Fibroblast of peridontal ligament (primary cell): ENCODE measurements around the gene GPR18.
A peak's percentile ranks its signal among the peaks of the same experiment; 100 is the strongest.
"Not testable (repeated sequence)": the region's sequence is repeated elsewhere in the genome, so short reads cannot be mapped to it uniquely, and the experiment has no call there.

Source experiments
- DNase-seq: peaks from one replicate; pipeline ENCODE4 v3.0.0-alpha.2; 2010; ENCODE audit errors: extremely low read depth

The GPR18 gene

DNA sequence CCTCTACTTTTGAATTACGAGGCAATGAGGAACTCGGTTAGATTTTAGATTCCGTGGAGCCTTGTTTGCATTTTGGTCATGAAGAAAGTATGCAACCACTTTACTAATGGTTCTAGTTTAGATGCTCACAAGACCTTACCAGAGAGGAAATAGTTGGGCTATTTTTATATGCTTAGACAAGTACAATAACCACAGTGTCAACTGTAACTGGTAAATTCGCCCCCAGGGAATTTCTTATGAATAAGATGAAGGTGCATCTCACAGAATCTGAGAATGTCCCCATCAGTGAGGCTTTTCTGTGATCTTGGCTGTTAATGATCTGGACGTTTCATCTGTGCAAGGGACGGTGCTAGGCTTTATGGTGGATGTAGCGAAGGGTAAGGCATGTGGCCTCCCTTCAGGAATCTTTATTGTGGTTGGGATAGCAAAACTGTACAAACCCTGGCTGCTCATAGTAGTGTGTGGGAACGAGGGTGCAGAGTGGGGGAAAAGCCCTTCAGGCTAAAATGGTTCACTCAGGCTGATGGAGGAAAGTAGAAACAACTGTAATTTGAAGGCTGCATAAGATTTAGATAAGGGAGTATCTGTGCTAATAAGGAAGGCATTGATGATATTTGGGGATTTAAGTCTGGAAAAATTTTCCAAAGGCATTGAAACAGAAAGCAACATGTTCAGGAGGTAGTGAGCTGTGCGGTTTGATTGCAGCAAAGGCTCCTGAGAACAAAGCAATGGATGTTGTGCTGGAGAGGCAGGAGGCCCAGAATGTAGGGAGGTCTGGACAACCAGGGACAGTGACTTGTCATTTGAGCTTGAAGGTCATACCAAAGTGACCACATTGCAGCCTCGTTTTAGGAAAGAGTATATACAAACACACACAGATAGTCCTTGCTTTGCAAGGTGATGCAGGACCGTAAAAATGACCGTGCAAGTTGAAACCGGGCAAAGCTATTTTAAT lies 29.2 kb downstream of the GPR18 start:
- peak; percentile 83 for DNase-seq

DNA sequence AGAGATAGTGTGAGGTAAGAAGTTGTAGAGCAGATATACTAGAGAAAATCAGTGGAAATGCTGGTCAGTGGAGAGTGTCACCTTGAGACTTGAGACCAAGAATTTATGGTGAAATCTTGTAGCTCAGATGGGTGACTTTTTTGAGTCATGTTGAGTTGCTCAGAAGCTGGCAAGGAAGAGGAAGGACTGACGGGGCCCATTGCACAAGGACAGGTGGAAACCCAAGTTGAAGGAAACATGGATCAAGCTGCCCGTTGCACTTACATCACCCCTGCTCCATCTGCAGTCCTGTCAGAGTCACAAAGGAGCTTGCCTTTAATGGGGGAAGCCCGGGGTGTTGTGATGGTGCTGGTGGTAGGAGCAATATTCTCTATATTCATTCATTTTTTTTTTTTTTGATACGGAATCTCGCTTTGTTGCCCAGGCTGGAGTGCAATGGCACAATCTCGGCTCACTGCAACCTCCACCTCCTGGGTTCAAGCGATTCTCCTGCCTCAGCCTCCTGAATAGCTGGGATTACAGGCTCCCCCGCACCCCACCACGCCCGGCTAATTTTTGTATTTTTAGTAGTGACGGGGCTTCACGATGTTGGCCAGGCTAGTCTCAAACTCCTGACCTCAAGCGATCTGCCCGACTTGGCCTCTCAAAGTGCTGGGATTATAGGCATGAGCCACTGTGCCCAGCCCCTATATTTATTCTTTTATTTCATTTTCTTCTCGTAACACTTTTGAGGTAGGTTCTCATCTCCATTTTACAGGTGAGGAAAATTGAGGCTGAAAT lies 30.1 kb downstream of the GPR18 start:
- no peak for DNase-seq

DNA sequence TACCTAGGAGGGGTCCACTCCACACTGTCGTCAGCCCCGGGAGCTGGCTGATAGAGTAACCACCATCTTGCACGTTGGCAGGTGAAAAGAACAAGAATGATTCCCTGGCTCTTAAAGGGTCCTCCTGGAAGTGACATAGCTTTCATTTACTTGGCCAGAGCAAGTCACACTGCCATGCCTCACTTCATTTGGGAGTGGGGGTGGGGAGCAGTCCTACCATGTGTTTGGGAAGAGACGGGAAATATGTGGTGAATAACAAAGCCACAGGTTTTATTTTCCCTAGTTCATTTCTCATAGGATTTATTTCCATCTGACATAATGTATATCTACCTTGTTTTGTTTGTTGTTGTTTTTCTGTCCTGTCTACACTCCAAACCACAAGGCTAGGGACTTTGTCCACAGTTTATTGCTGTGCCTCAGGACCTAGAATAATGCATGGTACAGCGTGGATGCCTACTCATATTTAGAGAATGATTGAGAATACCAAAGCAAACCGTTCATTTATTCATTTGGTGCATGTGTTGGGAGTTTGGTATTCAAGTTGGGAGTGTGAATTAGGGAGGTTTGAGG lies 30.8 kb downstream of the GPR18 start:
- no peak for DNase-seq

DNA sequence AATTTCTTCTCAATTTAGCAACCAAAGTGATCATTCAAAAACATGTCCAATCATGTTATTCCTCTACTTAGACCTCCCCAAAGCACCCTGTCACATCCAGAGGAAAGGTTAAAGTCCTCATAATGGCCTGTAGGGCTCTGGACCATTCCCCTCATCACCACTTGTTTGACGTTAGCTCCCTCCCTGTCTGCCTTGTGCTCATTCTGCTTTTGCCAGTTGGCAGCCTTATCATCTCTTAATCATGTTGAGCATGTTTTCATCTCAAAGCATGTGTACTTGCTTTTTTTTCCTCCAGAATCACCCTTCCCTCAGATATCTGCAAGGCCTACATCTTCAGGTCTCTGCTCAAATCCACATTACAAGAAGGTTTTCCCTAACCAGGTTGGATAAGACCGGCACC lies 31.7 kb downstream of the GPR18 start:
- no peak for DNase-seq

DNA sequence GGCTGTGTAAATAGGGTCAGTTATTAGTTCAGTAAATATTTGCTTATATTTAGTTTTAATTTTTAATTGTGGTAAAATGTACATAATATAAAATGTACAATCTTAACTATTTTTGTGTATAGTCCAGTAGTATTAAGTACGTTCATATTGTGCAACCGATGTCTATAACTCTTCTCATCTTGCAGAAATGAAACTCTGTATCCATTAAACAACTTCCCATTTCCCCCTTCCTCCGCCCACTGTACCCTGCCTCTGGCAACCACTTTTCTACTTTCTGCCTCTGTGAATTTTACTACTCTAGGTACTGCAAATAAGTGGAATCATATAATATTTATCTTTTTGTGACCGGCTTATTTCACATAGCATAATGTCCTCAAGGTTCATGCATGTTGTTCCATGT lies 33.1 kb downstream of the GPR18 start:
- DNase-seq = no peak

DNA sequence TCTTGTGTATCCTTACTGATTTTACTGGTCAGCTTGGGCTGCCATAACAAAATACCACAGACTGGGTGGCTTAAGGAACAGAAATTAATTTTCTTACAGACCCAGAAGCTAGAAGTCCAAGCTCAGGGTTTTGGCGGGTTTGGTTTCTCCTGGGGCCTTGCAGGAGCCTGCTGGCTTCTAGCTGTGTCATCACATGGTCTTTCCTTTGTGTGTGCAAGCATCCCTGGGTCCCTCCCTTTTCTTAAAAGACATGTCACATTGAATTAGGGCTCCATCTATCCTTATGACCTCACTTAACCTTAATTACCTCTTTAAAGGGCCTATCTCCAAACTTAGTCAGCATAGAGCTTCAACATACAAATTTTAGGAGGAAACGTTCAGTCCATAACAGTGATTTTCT lies 34.2 kb downstream of the GPR18 start:
- no peak for DNase-seq

DNA sequence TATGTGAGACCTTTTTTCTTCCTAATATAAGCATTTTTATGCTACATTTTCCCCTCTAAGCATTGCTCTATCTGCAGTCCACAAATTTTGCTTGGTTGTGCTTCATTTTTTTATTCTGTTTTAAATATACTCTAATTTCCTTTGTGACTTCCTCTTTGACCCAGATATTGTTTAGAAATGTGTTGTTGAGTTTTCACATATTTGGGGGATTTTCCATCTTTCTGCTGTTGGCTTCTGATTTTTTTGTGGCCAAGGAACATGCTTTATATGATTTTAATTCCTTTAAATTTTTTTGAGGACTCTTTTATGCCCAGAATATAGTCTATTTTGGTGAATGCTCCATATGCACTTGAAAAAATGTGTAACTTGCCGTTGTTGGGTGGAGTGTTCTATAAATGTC lies 34.6 kb downstream of the GPR18 start:
- DNase-seq = no peak

DNA sequence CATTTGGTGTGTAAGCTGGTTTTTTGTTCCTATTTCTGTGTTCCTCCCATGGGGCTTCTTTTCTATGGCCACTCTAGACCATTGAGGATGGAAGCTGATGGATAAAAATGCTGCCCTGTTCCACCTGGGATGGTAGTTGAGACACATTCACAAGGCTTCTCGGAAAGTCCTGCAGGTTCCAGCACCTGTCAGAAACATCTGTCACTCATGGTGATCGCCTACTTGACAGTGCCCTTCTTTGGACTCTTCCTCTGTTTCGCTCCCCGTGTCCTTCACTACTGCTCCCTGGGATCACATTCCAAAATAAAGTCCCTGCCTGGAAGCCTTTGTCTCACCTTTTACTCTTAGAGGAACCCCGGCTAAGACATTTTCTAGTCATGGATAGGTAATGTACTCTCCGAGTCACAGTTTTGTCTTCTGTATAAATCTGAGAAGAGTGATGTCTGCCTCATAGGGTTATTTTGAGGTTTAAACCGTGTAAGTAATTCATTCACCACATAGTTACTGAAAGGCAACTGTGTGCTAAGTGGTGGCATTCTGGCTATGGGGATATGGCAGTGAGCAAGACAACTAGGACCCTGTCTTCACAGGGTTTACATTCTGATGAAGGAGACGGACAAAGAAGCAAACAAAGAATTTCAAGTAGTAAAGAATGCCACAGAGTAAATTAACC lies 36.5 kb downstream of the GPR18 start:
- DNase-seq = no peak

DNA sequence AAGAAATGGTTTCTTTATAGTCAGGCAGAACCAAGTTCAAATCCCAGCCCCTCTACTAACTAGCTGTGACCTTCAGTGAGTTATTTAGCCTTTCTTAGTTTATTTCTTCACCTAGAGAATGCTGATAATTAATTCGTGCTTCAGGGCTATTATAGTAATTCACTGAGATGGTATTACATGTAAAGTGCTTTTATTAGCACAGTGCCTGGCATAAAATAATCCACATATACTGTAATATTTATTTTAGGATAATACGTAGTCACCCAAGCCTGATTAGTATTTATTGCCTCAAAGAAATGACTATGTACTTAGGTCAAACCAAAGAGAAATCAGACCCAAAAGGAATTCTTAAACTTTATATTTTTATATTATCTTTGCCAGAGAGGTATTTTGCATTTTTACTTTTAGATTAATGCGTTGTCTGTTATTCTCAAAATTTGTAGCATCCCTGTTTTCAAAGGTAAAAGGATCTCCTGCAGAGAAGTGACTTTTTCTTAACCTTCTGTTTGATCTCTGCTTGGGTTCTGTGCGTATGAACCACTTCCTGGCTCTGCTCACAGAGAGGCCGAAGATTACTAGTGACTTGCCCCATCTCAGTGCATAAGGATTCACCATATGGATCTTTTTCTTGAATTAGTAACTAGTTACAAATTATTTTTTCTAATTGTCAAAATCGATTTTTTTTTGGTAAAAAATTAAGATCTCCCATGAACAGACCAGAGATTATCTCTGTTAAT lies 37.8 kb downstream of the GPR18 start:
- DNase-seq = no peak

DNA sequence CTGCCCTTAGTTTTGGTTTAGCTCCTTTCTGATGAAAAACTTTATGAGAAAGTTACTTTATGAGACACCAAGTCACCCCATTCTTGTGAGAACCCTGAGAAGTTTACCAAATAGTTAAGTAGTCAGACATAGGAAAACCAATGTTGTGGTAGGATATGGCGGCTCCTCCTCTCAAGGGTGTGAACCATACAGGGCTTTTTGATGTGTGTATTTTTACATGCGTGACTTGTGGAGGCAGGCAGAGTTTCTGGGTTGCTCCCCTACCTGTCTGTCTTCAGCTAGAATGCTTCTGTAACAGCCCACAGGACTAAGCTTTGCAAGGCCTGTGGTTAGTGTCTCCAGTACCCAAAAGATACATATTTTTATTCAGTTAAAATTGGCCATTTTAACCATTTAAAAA lies 39.2 kb downstream of the GPR18 start:
- no peak for DNase-seq

DNA sequence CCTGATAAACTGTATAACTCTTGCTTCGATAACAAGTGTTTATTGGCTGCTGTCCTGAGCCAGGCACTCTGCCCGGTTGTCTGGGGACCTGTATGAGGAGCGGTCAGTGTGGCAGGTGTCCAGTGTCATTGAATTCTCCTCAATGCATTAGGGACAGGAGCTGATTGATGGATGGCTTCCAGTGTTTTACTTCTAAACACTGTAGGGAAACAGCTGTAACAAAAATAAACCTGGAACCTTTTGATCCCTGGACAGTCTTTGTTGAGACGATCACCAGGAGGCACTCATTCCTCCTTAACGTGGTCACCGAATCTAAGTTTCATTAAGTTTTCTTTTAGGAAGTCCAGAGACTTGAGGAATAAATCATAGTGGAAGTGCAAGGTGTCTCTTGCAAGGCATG lies 39.6 kb downstream of the GPR18 start:
- no peak for DNase-seq

DNA sequence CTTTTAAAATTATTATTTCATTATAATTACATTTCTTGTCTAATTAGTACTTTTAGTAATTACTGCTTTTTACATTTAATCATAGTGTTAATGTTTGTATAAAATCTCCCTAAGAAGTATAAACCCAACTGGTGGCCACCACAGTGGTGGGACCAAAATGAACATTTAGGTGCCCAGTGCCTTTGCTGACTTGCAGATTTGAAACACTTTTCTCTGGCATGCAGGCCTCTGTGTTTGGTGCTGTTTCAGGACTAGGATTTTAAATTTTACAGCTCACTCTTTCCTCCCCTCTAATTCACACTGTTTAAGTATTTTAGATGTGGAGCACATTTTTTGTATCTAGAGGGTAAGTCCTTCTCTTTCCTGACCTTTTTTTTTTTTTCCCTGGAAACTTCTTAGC lies 40.1 kb downstream of the GPR18 start:
- DNase-seq = no peak

DNA sequence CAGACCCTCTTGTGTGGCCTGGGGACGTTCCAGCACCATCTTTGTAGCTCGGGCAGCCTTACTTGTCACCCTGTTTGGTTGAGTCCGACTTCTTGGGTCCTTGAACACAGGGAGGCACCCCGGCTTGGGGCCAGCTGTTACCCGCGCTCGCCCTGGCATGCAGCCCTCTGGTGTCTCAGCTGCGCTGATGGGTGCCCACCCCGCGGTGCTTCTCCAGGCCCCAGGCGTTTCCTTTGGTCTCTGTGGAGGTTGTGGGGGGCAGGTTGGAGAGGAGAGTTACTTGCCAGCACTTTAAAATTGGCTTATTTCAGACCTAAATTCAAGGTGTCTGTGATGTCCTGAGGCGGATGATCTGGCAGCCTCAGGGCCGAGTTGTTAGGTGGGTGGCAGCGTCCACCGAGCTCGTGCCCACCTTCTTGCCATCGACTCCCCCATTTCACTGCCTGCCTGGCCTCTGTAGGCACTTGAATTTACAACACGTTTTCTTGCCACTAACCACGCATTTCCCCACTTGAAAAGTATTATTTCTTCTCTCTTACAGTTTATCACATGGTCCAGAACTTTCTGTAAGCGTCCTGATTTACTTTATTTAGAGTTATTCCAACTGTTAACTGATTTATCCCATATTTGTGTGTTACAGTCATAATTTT lies 40.6 kb downstream of the GPR18 start:
- DNase-seq = no peak

DNA sequence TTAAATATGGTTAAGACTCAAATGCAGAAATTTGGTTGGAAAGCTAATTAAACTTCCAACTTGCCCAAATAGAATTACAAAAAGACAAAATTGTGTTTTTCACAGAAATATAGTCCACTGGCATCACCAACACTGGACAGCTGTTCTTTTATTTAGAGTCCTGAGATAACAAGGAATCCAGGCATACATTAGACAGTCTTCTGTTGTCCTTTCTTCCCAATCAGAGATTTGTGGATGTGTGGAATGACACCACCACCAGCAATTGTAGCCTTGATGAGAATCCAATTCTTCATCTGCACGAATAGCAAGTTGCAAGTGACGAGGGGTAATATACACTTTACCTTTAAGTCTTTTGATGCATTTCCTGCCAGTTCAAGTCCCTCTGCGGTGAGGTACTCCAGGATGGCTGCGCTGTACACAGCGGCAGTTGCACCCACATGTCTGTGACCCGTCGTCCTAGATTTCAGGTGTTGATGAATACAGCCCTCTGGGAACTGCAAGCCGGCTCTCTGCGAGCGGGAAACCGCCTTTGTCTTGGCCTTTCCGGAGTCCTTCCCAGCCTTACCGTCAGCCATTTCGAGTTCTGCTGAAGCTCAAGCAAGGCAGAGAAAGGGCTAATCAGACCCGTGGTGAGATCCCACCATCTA lies 42.9 kb downstream of the GPR18 start:
- no peak for DNase-seq

DNA sequence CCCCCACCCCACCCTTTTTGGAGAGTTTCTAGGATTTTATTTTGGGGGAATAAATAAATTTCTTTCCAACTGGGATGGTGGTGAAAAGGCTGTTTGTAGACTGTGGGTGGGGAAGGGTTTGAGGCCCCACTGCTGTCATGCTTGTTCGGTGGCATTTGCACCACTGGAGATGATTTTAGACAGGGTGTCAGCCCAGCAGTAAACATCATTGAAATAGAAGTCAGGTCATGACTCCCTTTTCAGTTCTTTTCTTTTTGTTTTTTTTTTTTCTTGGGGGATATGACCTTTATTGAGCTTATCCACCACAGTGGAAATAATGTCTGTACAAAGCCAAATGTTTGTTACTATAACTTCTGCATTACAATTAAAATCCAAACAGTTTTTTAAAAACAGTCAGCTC lies 43.4 kb downstream of the GPR18 start:
- DNase-seq = no peak

DNA sequence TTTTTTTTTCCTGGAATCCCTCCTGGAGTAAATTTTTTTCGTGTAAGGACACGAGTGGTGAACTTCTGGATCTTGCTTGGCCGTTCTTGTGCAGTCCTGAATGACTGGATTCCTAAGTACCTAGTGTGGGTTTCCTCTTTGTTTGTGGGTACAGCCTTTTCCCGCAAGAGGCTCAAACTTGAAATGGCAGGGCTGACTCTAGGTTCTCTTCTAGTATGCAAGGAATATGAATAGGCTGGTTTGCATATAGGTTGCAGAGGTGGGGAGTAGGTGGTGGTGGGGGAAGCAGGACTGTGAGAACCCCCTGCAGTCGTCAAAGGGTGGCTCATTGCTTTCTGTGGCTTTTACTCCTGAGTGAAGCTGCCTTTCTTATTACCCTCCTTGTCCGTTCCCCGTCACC lies 43.9 kb downstream of the GPR18 start:
- DNase-seq = no peak

DNA sequence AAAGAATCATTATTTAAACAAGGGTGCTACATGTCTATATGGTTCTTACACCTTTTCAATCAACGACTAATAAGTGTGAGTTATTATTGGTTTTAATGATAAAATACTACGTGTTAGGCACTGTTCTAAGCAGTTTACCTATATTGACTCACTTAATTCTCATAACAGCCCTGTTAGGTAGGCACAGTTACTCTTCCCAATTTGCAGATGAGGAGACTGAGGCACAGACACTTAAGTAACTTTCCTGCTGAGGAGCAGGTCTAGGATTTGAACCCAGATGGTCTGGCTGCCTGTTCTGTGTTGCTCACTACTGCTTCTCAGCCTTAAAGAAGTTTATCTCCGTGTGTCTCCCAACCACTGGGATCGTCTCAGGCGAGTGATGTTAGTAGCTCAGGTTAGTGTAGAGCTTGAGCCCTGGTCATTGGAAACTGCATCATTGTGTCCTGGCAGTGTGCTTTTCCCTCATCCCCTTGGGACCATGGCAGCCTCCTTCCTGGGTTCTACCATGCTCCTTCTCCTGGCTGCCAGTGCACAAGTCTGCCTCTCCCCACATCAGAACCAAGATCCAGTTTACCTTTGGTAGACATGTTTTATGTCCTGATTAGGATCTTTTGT lies 46.7 kb downstream of the GPR18 start:
- no peak for DNase-seq

DNA sequence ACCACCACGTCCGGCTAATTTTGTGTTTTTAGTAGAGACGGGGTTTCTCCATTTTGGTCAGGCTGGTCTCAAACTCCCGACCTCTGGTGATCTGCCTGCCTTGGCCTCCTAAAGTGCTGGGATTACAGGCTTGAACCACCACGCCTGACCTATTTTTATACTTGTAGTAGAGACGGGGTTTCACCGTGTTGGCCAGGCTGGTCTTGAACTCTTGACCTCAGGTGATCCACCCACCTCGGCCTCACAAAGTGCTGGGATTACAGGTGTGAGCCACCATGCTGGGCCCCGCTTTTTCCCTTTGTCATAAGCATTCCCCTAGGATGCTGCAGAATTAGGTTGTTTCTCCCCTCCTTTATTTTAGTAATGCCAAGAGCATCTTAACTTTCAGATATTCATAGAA lies 47.6 kb downstream of the GPR18 start:
- not testable (repeated sequence) for DNase-seq

DNA sequence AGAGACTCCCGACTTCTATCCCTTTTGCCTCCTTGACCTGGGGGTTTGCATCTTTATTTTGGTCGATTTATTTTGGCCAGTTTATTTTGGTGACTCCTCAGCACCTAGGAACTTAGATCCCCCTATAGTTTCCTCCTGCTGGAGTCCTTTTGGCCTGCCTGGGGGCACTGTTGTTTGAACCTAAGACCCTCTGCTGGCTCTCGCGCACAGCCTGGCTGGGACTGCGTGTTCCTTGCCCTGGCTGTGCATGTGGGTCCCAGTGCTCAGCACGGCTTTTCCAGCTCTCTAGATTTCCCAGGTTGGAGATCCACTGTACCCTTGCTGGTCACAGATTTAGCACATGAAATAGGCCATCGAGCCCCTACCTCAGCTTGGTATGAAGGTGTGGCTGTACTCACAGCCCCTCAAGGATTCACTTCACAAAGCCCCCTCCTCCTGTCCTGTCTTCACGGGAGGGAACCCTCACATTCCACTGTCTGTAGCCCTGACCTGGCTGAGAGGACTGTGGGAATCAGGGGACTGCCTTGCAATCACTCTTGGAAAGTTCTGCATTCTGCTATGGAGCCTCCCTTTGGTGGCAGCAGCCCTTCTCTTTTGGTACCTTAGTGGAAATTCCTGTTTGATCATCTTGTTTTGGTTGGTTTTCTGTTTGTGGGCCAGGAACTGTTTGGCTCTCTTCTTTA lies 49.2 kb downstream of the GPR18 start:
- DNase-seq = no peak
